Glomerular visceral epithelial cell (primary cell): Measurements from ENCODE around the gene LRRC8B.
A peak's percentile ranks its signal among the peaks of the same experiment; 100 is the strongest.
"Not testable (repeated sequence)": the region's sequence is repeated elsewhere in the genome, so short reads cannot be mapped to it uniquely, and the experiment has no call there.

Source experiments
- DNase-seq: peaks from one replicate; pipeline ENCODE4 v3.0.0-alpha.2; 2016; ENCODE audit errors: extremely low spot score

The LRRC8B gene

GRCh38 chr1:89608319-89608983 lies 83.8 kb downstream of the LRRC8B start:
- DNase-seq = no peak

- DNase-seq = no peak
Measured at GRCh38 chr1:89608984-89609725, 84.5 kb downstream of the LRRC8B start.

GRCh38 chr1:89609781-89610456 lies 85.3 kb downstream of the LRRC8B start:
- no peak for DNase-seq

DNA sequence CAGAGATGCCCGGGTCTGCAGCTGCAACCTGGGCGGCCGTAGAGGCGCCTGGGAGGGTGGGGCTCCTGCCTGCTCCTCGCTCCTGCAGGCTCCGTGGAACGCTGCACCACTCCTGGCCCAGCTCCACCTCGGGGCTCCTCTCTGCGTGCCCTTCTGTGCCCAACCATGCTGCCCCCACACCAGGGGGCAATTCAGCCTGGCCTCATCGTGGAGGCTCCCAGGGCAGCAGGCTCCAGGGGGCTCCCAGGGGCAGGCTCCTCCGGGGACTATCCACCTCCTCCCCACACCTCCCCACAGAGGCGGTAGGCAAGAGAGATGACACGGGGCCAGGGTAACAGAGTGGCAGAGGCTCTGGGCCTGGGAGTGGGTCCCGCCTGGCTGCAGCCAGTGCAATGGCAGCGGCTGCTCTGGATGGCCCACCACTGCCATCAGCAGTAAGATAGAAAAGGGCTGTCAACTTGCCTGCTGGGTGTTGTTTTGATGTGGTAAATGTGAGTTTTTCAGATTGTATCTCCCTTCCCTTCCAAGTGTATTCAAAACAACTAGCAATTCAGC lies 85.9 kb downstream of the LRRC8B start:
- DNase-seq = no peak

DNA sequence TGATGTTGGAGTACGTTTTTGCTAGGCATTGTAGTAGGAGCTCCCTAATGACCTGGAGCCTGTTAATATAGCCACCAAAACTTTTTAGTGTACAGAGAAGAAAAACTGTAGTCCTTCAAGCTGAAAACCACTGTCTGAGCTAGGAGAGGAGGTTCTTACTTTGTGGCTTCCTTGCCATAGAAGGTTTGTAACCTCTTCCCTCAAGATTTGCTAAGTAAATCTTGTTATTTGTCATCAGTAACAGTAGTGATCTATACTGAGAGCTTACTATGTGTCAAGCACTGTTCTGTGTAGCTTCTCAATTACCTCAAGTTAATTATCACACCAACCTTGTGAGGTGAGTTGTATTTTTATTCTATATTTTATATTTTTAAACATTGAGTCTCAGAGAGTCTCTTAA lies 87.1 kb downstream of the LRRC8B start:
- DNase-seq = no peak

GRCh38 chr1:89613928-89614327 lies 89.3 kb downstream of the LRRC8B start:
- no peak for DNase-seq

GRCh38 chr1:89615676-89616598 lies 91.3 kb downstream of the LRRC8B start:
- DNase-seq = no peak

DNA sequence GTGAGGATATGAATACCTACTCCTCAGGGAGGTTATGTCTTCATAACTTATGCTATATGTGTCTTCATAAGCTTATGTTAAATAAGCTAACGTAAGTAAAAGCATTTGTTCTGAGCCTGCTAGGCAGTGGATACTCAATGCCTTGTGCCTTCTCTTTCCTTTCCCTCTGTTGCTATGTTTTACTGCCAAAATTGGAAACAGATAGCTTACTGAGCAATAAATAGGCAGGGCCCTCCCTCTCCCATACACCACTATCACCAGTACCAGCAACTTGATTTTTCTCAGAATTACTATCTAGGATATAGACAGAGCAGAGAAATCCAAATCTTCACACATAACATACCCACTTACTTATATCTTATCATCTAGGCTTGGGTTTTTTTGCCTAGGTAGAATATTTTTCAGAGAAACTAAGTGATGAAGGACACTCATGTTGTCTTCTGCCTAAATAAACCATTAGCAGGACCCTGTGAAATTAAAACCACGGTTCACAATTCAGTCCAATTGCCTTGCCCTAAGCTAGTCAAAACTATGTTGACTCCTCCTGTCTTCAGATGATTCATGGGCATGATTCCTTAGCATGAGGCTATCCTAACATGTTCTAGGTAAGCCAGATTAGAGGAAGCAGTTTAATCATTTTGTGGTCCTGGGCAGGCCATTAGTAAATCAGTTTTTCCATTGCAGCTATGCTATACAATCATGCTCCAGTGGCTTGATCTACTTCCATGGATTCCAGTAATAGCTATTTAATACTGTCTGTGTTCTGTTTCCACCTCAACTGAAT lies 92.4 kb downstream of the LRRC8B start:
- DNase-seq = no peak

GRCh38 chr1:89620664-89621063 lies 96.0 kb downstream of the LRRC8B start:
- no peak for DNase-seq

DNA sequence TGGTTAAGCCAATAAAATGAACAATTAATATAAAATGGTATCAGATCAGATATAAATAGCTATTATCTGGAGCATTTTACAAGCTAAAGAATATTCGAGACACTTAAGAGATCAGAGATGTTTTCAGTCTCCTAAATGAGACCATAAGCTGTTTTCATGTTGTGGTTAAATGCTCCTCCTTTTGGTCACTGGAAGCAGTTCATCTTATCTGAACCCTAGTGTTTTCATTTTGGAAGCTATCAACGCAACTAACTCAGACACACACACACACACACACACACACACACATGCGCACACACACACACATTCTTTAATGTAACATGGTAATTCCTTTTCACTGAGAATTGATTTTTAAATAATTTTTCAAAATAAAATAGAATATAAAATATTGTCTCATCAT lies 98.3 kb downstream of the LRRC8B start:
- no peak for DNase-seq

- no peak for DNase-seq
Measured at GRCh38 chr1:89624314-89624713, 99.7 kb downstream of the LRRC8B start.

- DNase-seq = no peak
Measured at GRCh38 chr1:89624715-89625323, 100.2 kb downstream of the LRRC8B start.

DNA sequence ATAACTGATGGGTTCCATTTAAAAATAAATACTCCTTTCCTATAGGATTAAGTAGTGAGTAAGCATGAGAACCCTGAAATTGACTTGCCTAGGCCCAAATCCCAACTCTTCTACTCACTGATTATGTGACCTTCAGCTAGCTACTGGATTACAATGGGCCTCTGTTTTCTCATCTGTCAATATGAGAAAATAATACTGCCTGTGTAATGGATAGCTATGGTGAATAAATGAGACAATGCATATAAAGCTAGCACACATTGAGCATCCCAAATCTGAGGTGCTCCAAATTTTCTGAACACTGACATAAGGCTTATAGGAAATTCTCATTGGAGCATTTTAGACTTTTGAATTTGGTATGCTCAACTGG lies 103.0 kb downstream of the LRRC8B start:
- DNase-seq = no peak

GRCh38 chr1:89629146-89629545 lies 104.5 kb downstream of the LRRC8B start:
- no peak for DNase-seq

GRCh38 chr1:89629600-89629999 lies 105.0 kb downstream of the LRRC8B start:
- not testable (repeated sequence) for DNase-seq

GRCh38 chr1:89630048-89630447 lies 105.4 kb downstream of the LRRC8B start:
- DNase-seq = no peak

- DNase-seq = no peak
Measured at GRCh38 chr1:89631816-89632656, 107.4 kb downstream of the LRRC8B start.

DNA sequence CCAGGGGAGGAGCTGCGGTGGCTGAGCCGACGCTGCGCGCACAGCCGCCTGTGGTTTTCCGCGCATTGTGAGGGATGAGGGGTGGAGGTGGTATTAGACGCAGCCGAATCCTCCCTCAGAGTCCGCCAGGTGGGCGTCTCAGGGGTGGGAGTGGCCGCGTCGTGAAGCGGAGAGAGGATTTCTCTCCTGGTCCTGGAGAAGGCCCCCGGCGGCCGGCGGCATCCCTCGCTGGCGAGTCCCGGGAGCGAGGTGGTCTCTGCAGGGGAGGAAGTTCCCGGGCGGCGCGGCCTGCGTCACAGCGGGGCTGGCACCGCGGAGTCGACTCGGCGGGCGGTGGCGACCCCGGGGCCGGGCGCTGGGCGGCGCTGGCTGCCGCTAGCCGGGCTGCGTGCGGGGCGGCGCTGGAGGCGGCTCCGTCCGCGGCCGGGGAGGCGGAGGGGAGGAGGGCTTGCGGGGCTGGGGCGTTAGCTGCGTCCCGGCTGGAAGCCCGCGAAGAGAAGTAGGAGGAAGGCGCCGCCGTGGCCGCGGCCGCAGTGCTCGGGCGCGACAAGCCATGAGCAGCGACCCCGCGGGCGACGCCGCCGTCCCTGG lies 108.1 kb downstream of the LRRC8B start, which contains the start of gene LRRC8C:
TSS of gene LRRC8C (plus strand) at position 464 of the 591 bp plus-strand sequence. CDS start 53,354 bp downstream, outside the sequence.
- DNase-seq = peak; percentile 83
